HEK293 (cell line): ENCODE measurements around the gene IGSF3.
"Not testable (repeated sequence)": the region's sequence is repeated elsewhere in the genome, so short reads cannot be mapped to it uniquely, and the experiment has no call there.

Source experiments
- PBX3 ChIP-seq: sonication (generic); formaldehyde crosslinking; IDR thresholded peaks from 2 replicates; pipeline ENCODE4 v1.8.1; 2022; ENCODE audit warnings: mild to moderate bottlenecking, moderate library complexity, missing genetic modification reagents
- SP3 ChIP-seq: fragments of 450-650 bp; formaldehyde crosslinking; IDR thresholded peaks from 2 replicates; pipeline ENCODE4 v1.5.1; 2016; ENCODE audit warnings: missing biosample characterization, missing genetic modification characterization
- ZBTB8A ChIP-seq: fragments of 450-650 bp; formaldehyde crosslinking; IDR thresholded peaks from 2 replicates; pipeline ENCODE4 v1.5.1; 2016; ENCODE audit warnings: missing biosample characterization, missing genetic modification characterization
- ZNF112 ChIP-seq: fragments of 450-650 bp; formaldehyde crosslinking; IDR thresholded peaks from 2 replicates; pipeline ENCODE4 v1.5.0; 2017; ENCODE audit warnings: missing biosample characterization, missing genetic modification characterization
- ZNF302 ChIP-seq: fragments of 450-650 bp; formaldehyde crosslinking; IDR thresholded peaks from 2 replicates; pipeline ENCODE4 v1.5.1; 2016; ENCODE audit warnings: missing biosample characterization, missing genetic modification characterization, low read depth
- ZNF701 ChIP-seq: fragments of 450-650 bp; formaldehyde crosslinking; IDR thresholded peaks from 2 replicates; pipeline ENCODE4 v1.5.1; 2016; ENCODE audit warnings: missing biosample characterization, missing genetic modification characterization
- ZNF704 ChIP-seq: fragments of 450-650 bp; formaldehyde crosslinking; IDR thresholded peaks from 2 replicates; pipeline ENCODE4 v1.5.1; 2016; ENCODE audit warnings: missing biosample characterization, missing genetic modification characterization
- ZXDB ChIP-seq: fragments of 450-650 bp; formaldehyde crosslinking; IDR thresholded peaks from 2 replicates; pipeline ENCODE4 v1.5.1; 2016; ENCODE audit warnings: missing biosample characterization, missing genetic modification characterization
- TF ChIP-seq, protein P1 (sequence below): fragments of 450-650 bp; formaldehyde crosslinking; IDR thresholded peaks from 2 replicates; pipeline ENCODE4 v1.5.1; 2016; ENCODE audit warnings: missing biosample characterization, missing genetic modification characterization
- TF ChIP-seq, protein P2 (sequence below): fragments of 450-650 bp; formaldehyde crosslinking; IDR thresholded peaks from 2 replicates; pipeline ENCODE4 v1.5.1; 2016; ENCODE audit warnings: missing biosample characterization, missing genetic modification characterization, low read depth

GRCh38 chr1:116645802-116646672 is 21.5 kb downstream of the IGSF3 start:
- not testable (repeated sequence) for TF ChIP-seq ZNF112 (tag by site-specific recombination); PBX3 (CRISPR knock-in tag); ZNF701 (tag by site-specific recombination); ZXDB (tag by site-specific recombination); ZNF704; SP3 (tag by site-specific recombination); ZNF302 (tag by site-specific recombination); ZBTB8A (tag by site-specific recombination)
- TF ChIP-seq, protein P1, sequence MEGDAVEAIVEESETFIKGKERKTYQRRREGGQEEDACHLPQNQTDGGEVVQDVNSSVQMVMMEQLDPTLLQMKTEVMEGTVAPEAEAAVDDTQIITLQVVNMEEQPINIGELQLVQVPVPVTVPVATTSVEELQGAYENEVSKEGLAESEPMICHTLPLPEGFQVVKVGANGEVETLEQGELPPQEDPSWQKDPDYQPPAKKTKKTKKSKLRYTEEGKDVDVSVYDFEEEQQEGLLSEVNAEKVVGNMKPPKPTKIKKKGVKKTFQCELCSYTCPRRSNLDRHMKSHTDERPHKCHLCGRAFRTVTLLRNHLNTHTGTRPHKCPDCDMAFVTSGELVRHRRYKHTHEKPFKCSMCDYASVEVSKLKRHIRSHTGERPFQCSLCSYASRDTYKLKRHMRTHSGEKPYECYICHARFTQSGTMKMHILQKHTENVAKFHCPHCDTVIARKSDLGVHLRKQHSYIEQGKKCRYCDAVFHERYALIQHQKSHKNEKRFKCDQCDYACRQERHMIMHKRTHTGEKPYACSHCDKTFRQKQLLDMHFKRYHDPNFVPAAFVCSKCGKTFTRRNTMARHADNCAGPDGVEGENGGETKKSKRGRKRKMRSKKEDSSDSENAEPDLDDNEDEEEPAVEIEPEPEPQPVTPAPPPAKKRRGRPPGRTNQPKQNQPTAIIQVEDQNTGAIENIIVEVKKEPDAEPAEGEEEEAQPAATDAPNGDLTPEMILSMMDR (tag by site-specific recombination), result not testable (repeated sequence)
- TF ChIP-seq, protein P2, sequence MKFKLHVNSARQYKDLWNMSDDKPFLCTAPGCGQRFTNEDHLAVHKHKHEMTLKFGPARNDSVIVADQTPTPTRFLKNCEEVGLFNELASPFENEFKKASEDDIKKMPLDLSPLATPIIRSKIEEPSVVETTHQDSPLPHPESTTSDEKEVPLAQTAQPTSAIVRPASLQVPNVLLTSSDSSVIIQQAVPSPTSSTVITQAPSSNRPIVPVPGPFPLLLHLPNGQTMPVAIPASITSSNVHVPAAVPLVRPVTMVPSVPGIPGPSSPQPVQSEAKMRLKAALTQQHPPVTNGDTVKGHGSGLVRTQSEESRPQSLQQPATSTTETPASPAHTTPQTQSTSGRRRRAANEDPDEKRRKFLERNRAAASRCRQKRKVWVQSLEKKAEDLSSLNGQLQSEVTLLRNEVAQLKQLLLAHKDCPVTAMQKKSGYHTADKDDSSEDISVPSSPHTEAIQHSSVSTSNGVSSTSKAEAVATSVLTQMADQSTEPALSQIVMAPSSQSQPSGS (tag by site-specific recombination), result not testable (repeated sequence)
